DND-41 (cell line): ENCODE results near the gene MAPK14.
"Not testable (repeated sequence)": the region's sequence is repeated elsewhere in the genome, so short reads cannot be mapped to it uniquely, and the experiment has no call there.

ENCODE experiments used
- ATAC-seq: fragments of 200-7000 bp; cut with Tn5 transposase; 3 replicates; pipeline ENCODE4 v1.9.1; 2021; ENCODE audit warnings: low read depth; ENCODE audit not compliant: insufficient read depth
- DNase-seq: peaks from one replicate; pipeline ENCODE4 v3.0.0-alpha.2; 2020
- H2AFZ ChIP-seq: 2 replicates; pipeline ENCODE4 v1.6.0; 2012; ENCODE audit warnings: low read depth, low read length
- H3K27ac ChIP-seq: 2 replicates; pipeline ENCODE4 v1.5.1; 2012; ENCODE audit warnings: low read length, inconsistent platforms
- H3K27me3 ChIP-seq: fragments of 200-600 bp; sonication (generic); 2 replicates; pipeline ENCODE4 v1.6.0; 2012; ENCODE audit warnings: low read length, mild to moderate bottlenecking, inconsistent platforms; ENCODE audit not compliant: insufficient read depth, poor library complexity
- H3K36me3 ChIP-seq: 2 replicates; pipeline ENCODE4 v1.5.1; 2012; ENCODE audit warnings: low read length, inconsistent platforms; ENCODE audit not compliant: insufficient read depth
- H3K4me1 ChIP-seq: 2 replicates; pipeline ENCODE4 v1.5.1; 2012; ENCODE audit warnings: mild to moderate bottlenecking, low read length; ENCODE audit not compliant: insufficient read depth
- H3K4me2 ChIP-seq: 2 replicates; pipeline ENCODE4 v1.6.0; 2012; ENCODE audit warnings: mild to moderate bottlenecking, moderate library complexity, low read length, inconsistent platforms; ENCODE audit not compliant: insufficient read depth
- H3K4me3 ChIP-seq, 2 experiments: fragments of 200-600 bp in 1 of 2; shearing (Covaris generic) in 1 of 2; 2 replicates each; pipeline ENCODE4 v1.5.1; 2012 to 2016; ENCODE audit warnings: inconsistent platforms in 2 of 2, low read length in 2 of 2, mild to moderate bottlenecking in 2 of 2, low read depth in 1 of 2, moderate library complexity in 1 of 2
- H3K79me2 ChIP-seq: 2 replicates; pipeline ENCODE4 v1.6.0; 2012; ENCODE audit warnings: low read length, inconsistent platforms; ENCODE audit not compliant: insufficient read depth
- H3K9ac ChIP-seq: 2 replicates; pipeline ENCODE4 v1.6.0; 2012; ENCODE audit warnings: low read depth, mild to moderate bottlenecking, inconsistent platforms, low read length, moderate library complexity
- H3K9me3 ChIP-seq: 2 replicates; pipeline ENCODE4 v1.5.1; 2012; ENCODE audit warnings: low read length, moderate library complexity, mild to moderate bottlenecking, inconsistent platforms; ENCODE audit not compliant: insufficient read depth, severe bottlenecking
- H4K20me1 ChIP-seq: 2 replicates; pipeline ENCODE4 v1.6.0; 2012; ENCODE audit warnings: low read length; ENCODE audit not compliant: insufficient read depth
- EZH2 ChIP-seq: IDR thresholded peaks from 3 replicates; pipeline ENCODE4 v1.6.1; 2012; ENCODE audit warnings: borderline replicate concordance, low read depth, mild to moderate bottlenecking, moderate library complexity, low read length, inconsistent platforms; ENCODE audit not compliant: severe bottlenecking
- TF ChIP-seq, protein P1 (sequence below): IDR thresholded peaks from 2 replicates; pipeline ENCODE4 v1.5.1; 2012; ENCODE audit warnings: borderline replicate concordance, low read length, moderate library complexity, mild to moderate bottlenecking; ENCODE audit not compliant: poor library complexity, severe bottlenecking; ENCODE audit errors: extremely low read depth

MAPK14 gene

DNA sequence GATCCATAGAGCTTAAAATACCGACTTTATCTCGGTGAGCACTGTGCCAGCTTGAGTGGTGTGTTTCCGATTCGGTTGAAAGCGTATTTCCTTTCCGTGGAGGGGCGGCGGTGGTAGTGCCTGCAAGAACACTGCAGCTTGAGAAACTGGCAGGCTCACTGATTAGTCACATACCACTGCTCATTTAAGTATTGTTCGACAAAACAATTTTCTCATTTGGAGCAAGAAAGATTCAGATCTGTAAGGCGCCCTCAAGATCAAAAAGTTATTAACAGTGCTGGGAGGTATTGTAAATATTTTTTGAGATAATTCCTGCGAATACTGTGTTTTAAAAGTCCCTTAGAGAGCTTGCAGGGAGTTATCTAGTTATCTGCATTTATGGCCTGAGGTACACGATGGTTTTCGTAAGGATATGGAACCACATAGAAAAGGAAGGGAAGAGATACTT lies 1.3 kb downstream of the MAPK14 start:
- DNase-seq (peak; percentile 78), ATAC-seq (peak; percentile 56)
- Histone ChIP-seq H3K4me3 (peak overlapping the region; percentile 89 to 99), H3K4me2 (peak overlapping the region; percentile 64), H3K9me3 (no peaks in the 10 kb centered on the region), H3K4me1 (peaks cover 31% of the 10 kb centered on the region), H3K36me3 (peaks cover 5% of the 10 kb centered on the region; the same call in 1 of the 2 replicates), H3K79me2 (peaks cover 63% of the 10 kb centered on the region), H4K20me1 (peaks cover 30% of the 10 kb centered on the region), H2AFZ (peak overlapping the region; percentile 87; the same call in 1 of the 2 replicates), H3K27ac (peak overlapping the region; percentile 91), H3K27me3 (no peaks in the 10 kb centered on the region), H3K9ac (peak overlapping the region; percentile 87)
- TF ChIP-seq EZH2, result no peak
- TF ChIP-seq, protein P1, sequence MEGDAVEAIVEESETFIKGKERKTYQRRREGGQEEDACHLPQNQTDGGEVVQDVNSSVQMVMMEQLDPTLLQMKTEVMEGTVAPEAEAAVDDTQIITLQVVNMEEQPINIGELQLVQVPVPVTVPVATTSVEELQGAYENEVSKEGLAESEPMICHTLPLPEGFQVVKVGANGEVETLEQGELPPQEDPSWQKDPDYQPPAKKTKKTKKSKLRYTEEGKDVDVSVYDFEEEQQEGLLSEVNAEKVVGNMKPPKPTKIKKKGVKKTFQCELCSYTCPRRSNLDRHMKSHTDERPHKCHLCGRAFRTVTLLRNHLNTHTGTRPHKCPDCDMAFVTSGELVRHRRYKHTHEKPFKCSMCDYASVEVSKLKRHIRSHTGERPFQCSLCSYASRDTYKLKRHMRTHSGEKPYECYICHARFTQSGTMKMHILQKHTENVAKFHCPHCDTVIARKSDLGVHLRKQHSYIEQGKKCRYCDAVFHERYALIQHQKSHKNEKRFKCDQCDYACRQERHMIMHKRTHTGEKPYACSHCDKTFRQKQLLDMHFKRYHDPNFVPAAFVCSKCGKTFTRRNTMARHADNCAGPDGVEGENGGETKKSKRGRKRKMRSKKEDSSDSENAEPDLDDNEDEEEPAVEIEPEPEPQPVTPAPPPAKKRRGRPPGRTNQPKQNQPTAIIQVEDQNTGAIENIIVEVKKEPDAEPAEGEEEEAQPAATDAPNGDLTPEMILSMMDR, result no peak

- ATAC-seq, result no peak
- no peak for DNase-seq
- no peak overlapping the region for H2AFZ ChIP-seq
- peak overlapping the region; percentile 87 for H3K9ac ChIP-seq
- H3K36me3 ChIP-seq, result peaks cover 5% of the 10 kb centered on the region; the same call in 1 of the 2 replicates
- peaks cover 31% of the 10 kb centered on the region for H4K20me1 ChIP-seq
- H3K4me1 ChIP-seq, result peaks cover 31% of the 10 kb centered on the region
- TF ChIP-seq, protein P1, result no peak
- no peak for TF ChIP-seq EZH2
- H3K27me3 ChIP-seq, result no peaks in the 10 kb centered on the region
- no peaks in the 10 kb centered on the region for H3K9me3 ChIP-seq
- H3K4me3 ChIP-seq, result peak overlapping the region; percentile 89 to 99; a peak in 3 of 4 replicates
- H3K27ac ChIP-seq, result peak overlapping the region; percentile 91
- H3K4me2 ChIP-seq, result peak overlapping the region; percentile 64
- peaks cover 68% of the 10 kb centered on the region for H3K79me2 ChIP-seq
Observed at GRCh38 chr6:36029464-36029863, 1.9 kb downstream of the MAPK14 start.

DNA sequence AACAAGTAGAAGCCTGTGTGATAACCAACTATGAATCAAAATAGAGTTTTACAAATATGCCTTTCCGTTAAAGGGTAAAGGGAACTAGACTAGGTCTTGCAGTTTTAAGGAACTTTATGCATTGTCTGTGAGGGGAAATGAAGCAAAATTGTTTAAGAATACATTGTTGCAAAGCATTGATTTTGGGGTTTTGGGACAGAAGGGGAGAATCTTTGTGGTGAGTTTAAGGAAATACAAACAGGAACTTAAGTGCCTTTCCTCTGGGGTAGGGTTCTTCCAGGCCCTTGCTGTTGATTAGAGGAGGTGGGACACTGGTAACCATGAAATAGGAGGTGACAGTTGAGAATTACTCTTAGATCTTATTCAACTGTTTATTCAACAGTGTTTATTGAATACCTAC lies 4.7 kb downstream of the MAPK14 start:
- H3K4me2 ChIP-seq, result peak overlapping the region; percentile 30; the same call in 1 of the 2 replicates

DNA sequence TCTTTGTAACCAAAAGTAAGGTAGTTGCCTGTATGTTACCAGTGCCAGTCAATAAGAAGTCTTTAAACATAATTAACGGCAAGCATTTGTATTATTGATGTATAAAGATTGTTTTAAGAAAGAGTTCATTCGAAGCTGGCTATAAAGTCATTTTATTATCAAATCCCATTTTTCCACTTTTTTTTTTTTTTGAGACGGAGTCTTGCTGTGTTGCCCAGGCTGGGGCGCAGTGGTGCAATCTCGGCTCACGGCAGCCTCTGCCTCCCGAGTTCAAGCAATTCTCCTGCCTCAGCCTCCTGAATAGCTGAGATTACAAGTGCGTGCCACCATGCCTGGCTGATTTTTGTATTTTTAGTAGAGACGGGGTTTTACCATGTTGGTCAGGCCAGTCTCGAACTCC lies 5.5 kb downstream of the MAPK14 start:
- not testable (repeated sequence) for DNase-seq, H3K9me3 ChIP-seq, H3K27me3 ChIP-seq, H2AFZ ChIP-seq, H3K4me2 ChIP-seq, H3K36me3 ChIP-seq, H3K9ac ChIP-seq, H3K27ac ChIP-seq, H3K4me3 ChIP-seq, ATAC-seq
- Histone ChIP-seq H3K79me2 (peaks cover 98% of the 10 kb centered on the region), H4K20me1 (peaks cover 58% of the 10 kb centered on the region), H3K4me1 (peaks cover 26% of the 10 kb centered on the region)

More for the DNA sequence above, 4.7 kb downstream of the MAPK14 start:
- ATAC-seq (no peak), DNase-seq (no peak)
- Histone ChIP-seq H3K27ac (no peak overlapping the region), H3K9me3 (no peaks in the 10 kb centered on the region), H3K27me3 (no peaks in the 10 kb centered on the region), H2AFZ (no peak overlapping the region), H3K4me3 (no peak overlapping the region), H3K9ac (no peak overlapping the region; the same call in 1 of the 2 replicates), H3K4me1 (peaks cover 26% of the 10 kb centered on the region), H3K36me3 (peaks cover 5% of the 10 kb centered on the region), H4K20me1 (peaks cover 51% of the 10 kb centered on the region), H3K79me2 (peaks cover 95% of the 10 kb centered on the region)
- TF ChIP-seq EZH2, result no peak
- TF ChIP-seq, protein P1, result no peak
